GM23338 (cell line): Measurements from ENCODE around the gene CDC42EP5. TPM values are rescaled to one million over a fixed set of nuclear protein-coding genes. Genes with fewer than 3 reads are reported as not detected.
"Not testable (repeated sequence)": the region's sequence is repeated elsewhere in the genome, so short reads cannot be mapped to it uniquely, and the experiment has no call there.

Source experiments
- ATAC-seq: fragments of 200-7000 bp; cut with Tn5 transposase; 3 replicates; pipeline ENCODE4 v1.9.1; 2020
- DNase-seq: peaks from one replicate; pipeline ENCODE4 v3.0.0-alpha.2; 2015; ENCODE audit warnings: low spot score
- H2AFZ ChIP-seq: fragments of 200-600 bp; sonication (generic); 2 replicates; pipeline ENCODE4 v1.8.0; 2016; ENCODE audit warnings: antibody characterized with exemption, mild to moderate bottlenecking, moderate library complexity
- H3F3A ChIP-seq: fragments of 200-600 bp; sonication (generic); replicated peaks from 2 replicates; pipeline ENCODE4 v1.8.0; 2017; ENCODE audit warnings: antibody characterized with exemption, mixed run types, low read depth
- H3K27ac ChIP-seq: fragments of 200-600 bp; sonication (generic); 2 replicates; pipeline ENCODE4 v1.6.1; 2016; ENCODE audit warnings: low read depth
- H3K27me3 ChIP-seq: fragments of 200-600 bp; sonication (generic); 2 replicates; pipeline ENCODE4 v1.8.0; 2016; ENCODE audit warnings: mild to moderate bottlenecking, mixed run types, moderate library complexity; ENCODE audit not compliant: insufficient read depth
- H3K36me3 ChIP-seq: fragments of 200-600 bp; sonication (generic); 2 replicates; pipeline ENCODE4 v1.8.0; 2016; ENCODE audit warnings: mild to moderate bottlenecking; ENCODE audit not compliant: insufficient read depth
- H3K4me1 ChIP-seq: fragments of 200-600 bp; sonication (generic); 2 replicates; pipeline ENCODE4 v1.8.0; 2016; ENCODE audit warnings: mild to moderate bottlenecking, moderate library complexity; ENCODE audit not compliant: insufficient read depth
- H3K4me2 ChIP-seq: fragments of 200-600 bp; sonication (generic); 2 replicates; pipeline ENCODE4 v1.7.1; 2017; ENCODE audit warnings: mixed run types
- H3K4me3 ChIP-seq: fragments of 200-600 bp; sonication (generic); 2 replicates; pipeline ENCODE4 v1.6.1; 2016; ENCODE audit warnings: mixed run types
- H3K79me2 ChIP-seq: fragments of 200-600 bp; sonication (generic); replicated peaks from 2 replicates; pipeline ENCODE4 v1.8.0; 2017; ENCODE audit warnings: mild to moderate bottlenecking; ENCODE audit not compliant: insufficient read depth
- H3K9me2 ChIP-seq: fragments of 200-600 bp; sonication (generic); 2 replicates; pipeline ENCODE4 v1.8.0; 2017; ENCODE audit not compliant: insufficient read depth
- H4K20me1 ChIP-seq: fragments of 200-600 bp; sonication (generic); replicated peaks from 2 replicates; pipeline ENCODE4 v1.8.0; 2017; ENCODE audit warnings: mild to moderate bottlenecking; ENCODE audit not compliant: insufficient read depth
- H3K27ac Mint-ChIP-seq: 2 replicates; pipeline ENCODE4 v1.8.0; 2020; ENCODE audit warnings: inconsistent platforms, mild to moderate bottlenecking, moderate library complexity, mixed read lengths
- H3K27me3 Mint-ChIP-seq: 3 replicates; pipeline ENCODE4 v1.8.0; 2022; ENCODE audit warnings: low read depth, mild to moderate bottlenecking, moderate library complexity, mixed read lengths, inconsistent platforms; ENCODE audit not compliant: insufficient read depth, poor library complexity
- H3K36me3 Mint-ChIP-seq: 3 replicates; pipeline ENCODE4 v1.8.0; 2021; ENCODE audit warnings: low read depth, mild to moderate bottlenecking, inconsistent platforms, moderate library complexity, mixed read lengths
- H3K4me1 Mint-ChIP-seq: 3 replicates; pipeline ENCODE4 v1.8.0; 2020; ENCODE audit warnings: mild to moderate bottlenecking, inconsistent platforms, mixed read lengths
- H3K4me3 Mint-ChIP-seq: 3 replicates; pipeline ENCODE4 v1.8.0; 2021; ENCODE audit warnings: moderate library complexity, mild to moderate bottlenecking, inconsistent platforms, mixed read lengths
- H3K9me3 Mint-ChIP-seq: 3 replicates; pipeline ENCODE4 v1.8.0; 2020; ENCODE audit warnings: moderate library complexity, mild to moderate bottlenecking, inconsistent platforms, mixed read lengths
- CREB1 ChIP-seq: fragments of 250-450 bp; sonication (Bioruptor Pico); IDR thresholded peaks from 2 replicates; pipeline ENCODE4 v1.5.0; 2020; ENCODE audit warnings: low read depth, mild to moderate bottlenecking, moderate library complexity
- EZH2 ChIP-seq: fragments of 200-600 bp; sonication (generic); IDR thresholded peaks from one replicate; pipeline ENCODE4 v1.8.0; 2017; ENCODE audit warnings: antibody characterized with exemption, mild to moderate bottlenecking, low read depth; ENCODE audit not compliant: unreplicated experiment
- JUNB ChIP-seq: IDR thresholded peaks from one replicate; pipeline ENCODE4 v1.6.1; 2016; ENCODE audit warnings: antibody characterized with exemption; ENCODE audit not compliant: unreplicated experiment
- NANOG ChIP-seq: IDR thresholded peaks from 2 replicates; pipeline ENCODE4 v1.6.1; 2016; ENCODE audit warnings: antibody characterized with exemption, borderline replicate concordance
- POLR2AphosphoS5 ChIP-seq: IDR thresholded peaks from 2 replicates; pipeline ENCODE4 v1.6.1; 2016; ENCODE audit warnings: antibody characterized with exemption, low read depth
- ZNF331 ChIP-seq: fragments of 250-450 bp; sonication (Bioruptor Pico); IDR thresholded peaks from 2 replicates; pipeline ENCODE4 v1.5.0; 2020; ENCODE audit warnings: low read depth, mild to moderate bottlenecking, moderate library complexity
- polyA plus RNA-seq: library from polyadenylated mRNA; unstranded; fragments of >200 nt; fragmentation: Nextera tagmentation; extraction: Ambion mirVana; gene quantifications from 2 replicates; pipeline ENCODE4 v1.2.1, GENCODE V29; 2016
- total RNA-seq: library from RNA; depleted of rRNA; stranded (reverse); fragments of >200 nt; shearing (Covaris generic); gene quantifications from 2 replicates; pipeline ENCODE4 v1.2.3, GENCODE V29; 2014
- TF ChIP-seq, protein P1 (sequence below), 2 experiments: fragments of 200-600 bp in 1 of 2; sonication (generic) in 1 of 2; conservative IDR thresholded peaks; 2 replicates each; pipeline versions ENCODE4 v1.5.1 to v1.6.1; 2016 to 2017; ENCODE audit warnings: antibody characterized with exemption in 2 of 2, low read depth in 2 of 2, mild to moderate bottlenecking in 2 of 2, moderate library complexity in 1 of 2
- TF ChIP-seq, protein P2 (sequence below): IDR thresholded peaks from 2 replicates; pipeline ENCODE4 v1.6.1; 2016; ENCODE audit warnings: antibody characterized with exemption

The CDC42EP5 gene
- total and polyA plus RNA-seq, 2 experiments from 2014 or later: 1.4 to 3.4 TPM

DNA sequence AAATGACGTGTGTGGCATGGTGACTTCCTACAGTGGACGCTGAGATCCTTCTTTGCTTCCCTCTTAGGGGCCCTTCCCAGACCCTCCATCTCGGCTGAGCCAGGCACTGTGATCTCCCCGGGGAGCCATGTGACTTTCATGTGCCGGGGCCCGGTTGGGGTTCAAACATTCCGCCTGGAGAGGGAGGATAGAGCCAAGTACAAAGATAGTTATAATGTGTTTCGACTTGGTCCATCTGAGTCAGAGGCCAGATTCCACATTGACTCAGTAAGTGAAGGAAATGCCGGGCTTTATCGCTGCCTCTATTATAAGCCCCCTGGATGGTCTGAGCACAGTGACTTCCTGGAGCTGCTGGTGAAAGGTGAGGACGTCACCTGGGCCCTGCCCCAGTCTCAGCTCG is 34.7 kb upstream of the CDC42EP5 start (continued):
- TF ChIP-seq, protein P1, sequence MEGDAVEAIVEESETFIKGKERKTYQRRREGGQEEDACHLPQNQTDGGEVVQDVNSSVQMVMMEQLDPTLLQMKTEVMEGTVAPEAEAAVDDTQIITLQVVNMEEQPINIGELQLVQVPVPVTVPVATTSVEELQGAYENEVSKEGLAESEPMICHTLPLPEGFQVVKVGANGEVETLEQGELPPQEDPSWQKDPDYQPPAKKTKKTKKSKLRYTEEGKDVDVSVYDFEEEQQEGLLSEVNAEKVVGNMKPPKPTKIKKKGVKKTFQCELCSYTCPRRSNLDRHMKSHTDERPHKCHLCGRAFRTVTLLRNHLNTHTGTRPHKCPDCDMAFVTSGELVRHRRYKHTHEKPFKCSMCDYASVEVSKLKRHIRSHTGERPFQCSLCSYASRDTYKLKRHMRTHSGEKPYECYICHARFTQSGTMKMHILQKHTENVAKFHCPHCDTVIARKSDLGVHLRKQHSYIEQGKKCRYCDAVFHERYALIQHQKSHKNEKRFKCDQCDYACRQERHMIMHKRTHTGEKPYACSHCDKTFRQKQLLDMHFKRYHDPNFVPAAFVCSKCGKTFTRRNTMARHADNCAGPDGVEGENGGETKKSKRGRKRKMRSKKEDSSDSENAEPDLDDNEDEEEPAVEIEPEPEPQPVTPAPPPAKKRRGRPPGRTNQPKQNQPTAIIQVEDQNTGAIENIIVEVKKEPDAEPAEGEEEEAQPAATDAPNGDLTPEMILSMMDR (conservative IDR thresholded peaks at IDR 0.05; ENCODE audit: low read depth in 2 of 2): no peak
- TF ChIP-seq JUNB: no peak
- no peak for TF ChIP-seq EZH2
- TF ChIP-seq, protein P2, sequence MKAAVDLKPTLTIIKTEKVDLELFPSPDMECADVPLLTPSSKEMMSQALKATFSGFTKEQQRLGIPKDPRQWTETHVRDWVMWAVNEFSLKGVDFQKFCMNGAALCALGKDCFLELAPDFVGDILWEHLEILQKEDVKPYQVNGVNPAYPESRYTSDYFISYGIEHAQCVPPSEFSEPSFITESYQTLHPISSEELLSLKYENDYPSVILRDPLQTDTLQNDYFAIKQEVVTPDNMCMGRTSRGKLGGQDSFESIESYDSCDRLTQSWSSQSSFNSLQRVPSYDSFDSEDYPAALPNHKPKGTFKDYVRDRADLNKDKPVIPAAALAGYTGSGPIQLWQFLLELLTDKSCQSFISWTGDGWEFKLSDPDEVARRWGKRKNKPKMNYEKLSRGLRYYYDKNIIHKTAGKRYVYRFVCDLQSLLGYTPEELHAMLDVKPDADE: no peak
- no peak for TF ChIP-seq CREB1 (CRISPR knock-in tag)
- TF ChIP-seq NANOG: no peak

DNA sequence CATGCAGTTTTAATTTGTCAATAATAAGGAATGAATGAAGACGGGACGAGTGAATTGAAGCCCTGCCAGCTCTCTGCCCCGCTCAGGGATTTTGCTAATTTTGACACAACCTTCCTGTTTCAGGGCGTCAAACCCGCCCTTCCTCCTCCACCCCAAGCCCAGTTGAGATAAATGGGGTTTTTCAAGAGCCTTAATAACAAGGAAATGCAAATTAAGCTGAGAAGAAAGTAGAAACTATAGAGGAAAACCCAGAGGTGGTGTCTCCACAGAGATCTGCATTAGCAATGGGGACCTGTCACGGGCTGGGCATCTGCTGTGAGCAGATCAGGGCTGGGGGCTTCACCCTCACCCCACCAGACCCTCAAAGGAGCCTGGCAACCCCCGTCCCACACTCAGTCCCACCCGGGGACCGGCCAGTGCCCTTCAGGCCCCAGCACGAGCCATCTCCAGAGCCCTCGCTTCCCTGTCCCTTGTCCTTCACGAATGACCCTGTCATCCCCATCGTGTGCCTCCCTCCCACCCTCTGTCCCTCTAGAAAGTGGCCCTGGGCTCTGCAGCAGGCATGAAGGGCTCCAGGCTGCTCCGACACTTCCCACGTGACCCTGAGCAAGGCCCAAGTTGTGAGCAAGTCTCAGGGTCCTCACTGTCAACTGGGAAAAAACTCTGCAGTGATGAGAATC is 34.1 kb upstream of the CDC42EP5 start:
- not testable (repeated sequence) for ATAC-seq

DNA sequence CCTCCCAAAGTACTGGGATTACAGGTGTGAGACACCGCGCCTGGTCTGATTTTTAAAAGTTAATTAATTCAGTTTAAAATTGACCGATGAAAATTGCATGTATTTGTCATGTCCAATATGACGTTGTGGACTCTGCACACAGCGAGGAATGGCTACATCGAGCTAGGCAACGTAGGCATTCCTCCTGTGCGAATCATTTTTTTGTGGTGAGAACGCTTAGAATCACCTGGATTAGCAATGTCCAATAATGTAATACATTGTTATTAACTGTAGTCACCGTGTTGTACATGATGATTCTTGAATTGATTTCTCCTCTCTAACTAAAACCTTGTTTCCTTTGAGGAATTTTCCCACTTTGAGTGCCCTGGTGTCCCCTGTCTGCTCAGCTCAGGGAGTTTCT is 33.0 kb upstream of the CDC42EP5 start:
- Histone ChIP-seq H3K79me2 (no peaks in the 10 kb centered on the region), H3F3A (no peaks in the 10 kb centered on the region), H3K4me1 (no peaks in the 10 kb centered on the region), H3K4me3 (no peak overlapping the region), H3K36me3 (no peaks in the 10 kb centered on the region), H3K4me2 (no peak overlapping the region), H2AFZ (no peak overlapping the region), H4K20me1 (no peaks in the 10 kb centered on the region), H3K27me3 (no peaks in the 10 kb centered on the region), H3K9me2 (no peaks in the 10 kb centered on the region), H3K27ac (no peak overlapping the region)
- ATAC-seq: no peak
- no peaks in the 10 kb centered on the region for H3K4me1 Mint-ChIP-seq
- TF ChIP-seq ZNF331 (CRISPR knock-in tag): no peak
- TF ChIP-seq JUNB: no peak
- TF ChIP-seq POLR2AphosphoS5: no peak
- H3K4me3 Mint-ChIP-seq: no peak overlapping the region
- H3K36me3 Mint-ChIP-seq: peaks cover 31% of the 10 kb centered on the region
- H3K27ac Mint-ChIP-seq: no peak overlapping the region
- peaks cover 80% of the 10 kb centered on the region for H3K9me3 Mint-ChIP-seq
- H3K27me3 Mint-ChIP-seq: peaks cover 3% of the 10 kb centered on the region
- DNase-seq: no peak

More for the DNA sequence above, 34.1 kb upstream of the CDC42EP5 start:
- DNase-seq, H3K4me3 Mint-ChIP-seq, H3K4me1 ChIP-seq, H3K36me3 ChIP-seq, H3K27ac ChIP-seq, H4K20me1 ChIP-seq, H3K4me2 ChIP-seq, H3K9me2 ChIP-seq, H3K4me1 Mint-ChIP-seq, H3K79me2 ChIP-seq, H3K27me3 Mint-ChIP-seq, H2AFZ ChIP-seq, H3K27me3 ChIP-seq, H3K4me3 ChIP-seq, H3F3A ChIP-seq, H3K27ac Mint-ChIP-seq: not testable (repeated sequence)
- H3K36me3 Mint-ChIP-seq: peaks cover 32% of the 10 kb centered on the region
- peaks cover 84% of the 10 kb centered on the region for H3K9me3 Mint-ChIP-seq

DNA sequence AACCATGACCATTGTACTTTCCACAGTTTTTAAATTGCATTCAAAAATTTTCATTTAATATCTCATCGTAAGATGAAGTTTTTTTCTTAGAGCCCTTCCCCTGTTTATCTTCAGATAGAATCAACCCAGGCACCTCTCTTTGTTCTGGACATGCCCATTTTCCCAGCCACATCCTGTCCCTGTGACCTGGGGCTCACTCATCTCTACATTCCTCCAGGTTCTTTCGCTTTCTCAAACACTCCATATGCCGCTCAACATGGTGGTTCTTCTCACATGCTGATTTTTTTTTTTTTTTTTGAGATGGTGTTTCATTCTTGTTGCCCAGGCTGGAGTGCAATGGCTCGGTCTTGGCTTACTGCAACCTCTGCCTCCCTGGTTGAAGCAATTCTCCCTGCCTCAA is 32.4 kb upstream of the CDC42EP5 start:
- H3F3A ChIP-seq: not testable (repeated sequence)
- H3K9me3 Mint-ChIP-seq: peaks cover 84% of the 10 kb centered on the region

More for the DNA sequence above, 32.4 kb upstream of the CDC42EP5 start:
- not testable (repeated sequence) for H3K4me3 Mint-ChIP-seq, H3K36me3 ChIP-seq, H3K27ac ChIP-seq, H3K9me2 ChIP-seq, H3K79me2 ChIP-seq, H3K27ac Mint-ChIP-seq, H3K4me3 ChIP-seq, H3K4me2 ChIP-seq, DNase-seq, H3K4me1 ChIP-seq, H3K27me3 Mint-ChIP-seq, H2AFZ ChIP-seq, H4K20me1 ChIP-seq, H3K4me1 Mint-ChIP-seq, ATAC-seq, H3K27me3 ChIP-seq
- H3K36me3 Mint-ChIP-seq: peaks cover 30% of the 10 kb centered on the region
